ENCODE measurements around the gene LAMB4.

GRCh38 chr7:108101759-108102158 lies 28.4 kb downstream of the LAMB4 start:
- TF ChIP-seq NFIC (IDR thresholded peaks at IDR 0.05; ENCODE audit: borderline replicate concordance) (no peak), EP300 (IDR thresholded peaks at IDR 0.05; ENCODE audit: borderline replicate concordance in 1 of 2, low read depth in 1 of 2, low read length in 1 of 2) (no peak), CTCF (IDR thresholded peaks at IDR 0.05) (no peak), RXRA (IDR thresholded peaks at IDR 0.05; ENCODE audit: borderline replicate concordance, low read depth) (no peak), EZH2phosphoT487 (IDR thresholded peaks at IDR 0.05; ENCODE audit: borderline replicate concordance, low read depth) (no peak)
